Endothelial cell of umbilical vein (primary cell): ENCODE data around the gene RUVBL1. TPM values are rescaled to one million over a fixed set of nuclear protein-coding genes. Genes with fewer than 3 reads are reported as not detected.

Experiments used
- BruUV-seq: library from RNA; stranded (reverse); fragments of 400-500 nt; replicated peaks from 2 replicates; lab custom pipeline; 2021; lab: Mats Ljungman, UMichigan
- CTCF ChIA-PET: fragments of 300-600, 350-600 bp; sonication (Branson Sonifier 250); formaldehyde crosslinking; loops from one replicate; lab custom pipeline; 2021; ENCODE audit warnings: antibody characterized with exemption, inconsistent platforms; lab: Charles Lee
- POLR2A ChIA-PET: fragments of 300-600, 350-600 bp; sonication (Branson Sonifier 250); formaldehyde crosslinking; loops from one replicate; lab custom pipeline; 2021; ENCODE audit warnings: antibody characterized with exemption, inconsistent platforms; lab: Charles Lee
- DNase-seq: peaks from one replicate; pipeline ENCODE4 v3.0.0-alpha.2; 2011; ENCODE audit warnings: low read depth, low spot score
- FAIRE-seq: peaks from 2 replicates; lab custom pipeline; 2011; peaks lifted over from hg19 to GRCh38; lab: Jason Lieb, UNC
- H2AFZ ChIP-seq: 2 replicates; pipeline ENCODE4 v1.6.0; 2012; ENCODE audit warnings: low read depth, low read length, control low read depth, inconsistent platforms
- H3K27ac ChIP-seq: 2 replicates; pipeline ENCODE4 v1.5.1; 2011; ENCODE audit warnings: low read depth, mild to moderate bottlenecking, control low read depth, low read length, moderate library complexity; ENCODE audit not compliant: insufficient read depth
- H3K27me3 ChIP-seq, 2 experiments: 2 replicates each; pipeline versions ENCODE4 v1.6.0 to v1.6.1; 2011; ENCODE audit warnings: low read length in 2 of 2, mixed read lengths in 1 of 2; ENCODE audit not compliant: control insufficient read depth in 2 of 2, insufficient read depth in 2 of 2
- H3K36me3 ChIP-seq, 2 experiments: 2 replicates in 1 of 2; 3 replicates in 1 of 2; pipeline ENCODE4 v1.5.1; 2011; ENCODE audit warnings: low read length in 2 of 2, mild to moderate bottlenecking in 1 of 2, moderate library complexity in 1 of 2; ENCODE audit not compliant: control insufficient read depth in 2 of 2, insufficient read depth in 2 of 2; ENCODE audit errors: extremely low read depth in 1 of 2
- H3K4me1 ChIP-seq: 3 replicates; pipeline ENCODE4 v1.5.1; 2011; ENCODE audit warnings: mild to moderate bottlenecking, low read length; ENCODE audit not compliant: control insufficient read depth, insufficient read depth; ENCODE audit errors: extremely low read depth
- H3K4me2 ChIP-seq: 2 replicates; pipeline ENCODE4 v1.6.1; 2011; ENCODE audit warnings: low read length, control low read depth, mixed read lengths; ENCODE audit not compliant: insufficient read depth
- H3K4me3 ChIP-seq, 3 experiments: fragments of 200-600 bp in 1 of 3; sonication (generic), shearing (Covaris generic) in 1 of 3; replicated peaks in 1 of 3; 2 replicates each; pipeline ENCODE4 v1.5.1; 2011 to 2016; ENCODE audit warnings: control low read depth in 3 of 3, low read length in 3 of 3, mild to moderate bottlenecking in 2 of 3, inconsistent platforms in 1 of 3, low read depth in 1 of 3, moderate library complexity in 1 of 3; ENCODE audit not compliant: insufficient read depth in 1 of 3
- H3K79me2 ChIP-seq: 2 replicates; pipeline ENCODE4 v1.6.0; 2012; ENCODE audit warnings: low read length, inconsistent platforms; ENCODE audit not compliant: control insufficient read depth, insufficient read depth
- H3K9ac ChIP-seq: replicated peaks from 2 replicates; pipeline ENCODE3; 2011; ENCODE audit warnings: low read length, control low read depth; ENCODE audit not compliant: insufficient read depth; ENCODE audit errors: extremely low read depth
- H3K9me1 ChIP-seq: replicated peaks from 3 replicates; pipeline ENCODE4 v1.6.0; 2011; ENCODE audit warnings: mild to moderate bottlenecking, low read length; ENCODE audit not compliant: control insufficient read depth, insufficient read depth; ENCODE audit errors: extremely low read depth
- H3K9me3 ChIP-seq: replicated peaks from 2 replicates; pipeline ENCODE4 v1.5.1; 2012; ENCODE audit warnings: low read length, inconsistent platforms; ENCODE audit not compliant: control insufficient read depth, insufficient read depth
- H4K20me1 ChIP-seq: replicated peaks from 2 replicates; pipeline ENCODE3; 2011; ENCODE audit warnings: mild to moderate bottlenecking, low read length; ENCODE audit not compliant: control insufficient read depth, insufficient read depth; ENCODE audit errors: extremely low read depth
- EZH2 ChIP-seq: IDR thresholded peaks from 2 replicates; pipeline ENCODE4 v1.6.1; 2012; ENCODE audit warnings: borderline replicate concordance, low read depth, mild to moderate bottlenecking, moderate library complexity, low read length, inconsistent platforms; ENCODE audit not compliant: severe bottlenecking
- FOS ChIP-seq: IDR thresholded peaks from 2 replicates; pipeline ENCODE4 v1.6.1; 2011; ENCODE audit warnings: mild to moderate bottlenecking, low read length, moderate library complexity, borderline replicate concordance; ENCODE audit not compliant: insufficient read depth
- GATA2 ChIP-seq: IDR thresholded peaks from 2 replicates; pipeline ENCODE4 v1.7.0; 2011; ENCODE audit warnings: low read depth, mild to moderate bottlenecking, moderate library complexity, mixed read lengths, low read length; ENCODE audit not compliant: insufficient read length, insufficient read depth
- JUN ChIP-seq: IDR thresholded peaks from 2 replicates; pipeline ENCODE4 v1.6.1; 2011; ENCODE audit warnings: borderline replicate concordance, low read depth; ENCODE audit not compliant: insufficient read length, insufficient read depth
- MYC ChIP-seq: IDR thresholded peaks from one replicate; pipeline ENCODE4 v1.6.1; 2011; ENCODE audit warnings: mild to moderate bottlenecking, low read depth, low read length
- POLR2A ChIP-seq: IDR thresholded peaks from 2 replicates; pipeline ENCODE4 v1.6.1; 2012; ENCODE audit warnings: low read depth, mild to moderate bottlenecking, control low read depth, low read length
- POLR2AphosphoS5 ChIP-seq: IDR thresholded peaks from 2 replicates; pipeline ENCODE4 v1.6.1; 2012; ENCODE audit warnings: low read depth, mild to moderate bottlenecking, control low read depth, low read length, moderate library complexity; ENCODE audit not compliant: insufficient read depth
- dilution Hi-C: fragments of 300-500 bp; cut with MboI; formaldehyde crosslinking; loops from one replicate; pipeline ENCODE4 v1.15.0; 2019; ENCODE audit warnings: low sequenced_read_pairs; ENCODE audit not compliant: extremely low pct_ligation_motif_present
- intact Hi-C: fragments of 100-400 bp; cut with micrococcal nuclease; formaldehyde crosslinking; loops from one replicate; pipeline ENCODE4 v1.10.0; 2022
- polyA plus RNA-seq, 4 experiments: library from polyadenylated mRNA; depleted of rRNA in 3 of 4; stranded (reverse) in 3 of 4; unstranded in 1 of 4; fragments of >200 nt; gene quantifications; 2 replicates each; pipeline versions ENCODE4 v1.2.1 to v1.2.3, GENCODE V29; 2011 to 2012; ENCODE audit warnings: missing spikeins in 1 of 4
- total RNA-seq: library from RNA; stranded (reverse); gene quantifications from 2 replicates; pipeline ENCODE4 v1.2.3, GENCODE V29; 2021
- TF ChIP-seq, protein P1 (sequence below): IDR thresholded peaks from 2 replicates; pipeline ENCODE4 v1.6.1; 2011; ENCODE audit not compliant: insufficient read depth, insufficient read length
- TF ChIP-seq, protein P2 (sequence below), 2 donors: IDR thresholded peaks; 1 replicate in 1 of 2; 2 replicates in 1 of 2; pipeline ENCODE4 v1.5.1; 2011; ENCODE audit warnings: low read length in 2 of 2, mild to moderate bottlenecking in 2 of 2, moderate library complexity in 2 of 2, control low read depth in 1 of 2, inconsistent platforms in 1 of 2, low read depth in 1 of 2; ENCODE audit not compliant: insufficient read depth in 1 of 2; ENCODE audit errors: extremely low read depth in 1 of 2

The RUVBL1 gene
- total and polyA plus RNA-seq, 2 donors (not counting 3 experiments of a cell fraction or from before 2014, with no cell fraction given) = 52.5 to 58.5 TPM

GRCh38 chr3:128107834-128108233 lies 15.8 kb downstream of the RUVBL1 start:
- Histone ChIP-seq H3K9ac (no peak overlapping the region), H4K20me1 (no peaks in the 10 kb centered on the region), H3K36me3 (peaks cover 1 to 3% of the 10 kb centered on the region in 2 experiments), H2AFZ (no peak overlapping the region), H3K27ac (no peak overlapping the region), H3K9me1 (no peaks in the 10 kb centered on the region), H3K9me3 (no peaks in the 10 kb centered on the region), H3K4me3 (no peak overlapping the region), H3K27me3 (no peaks in the 10 kb centered on the region), H3K4me2 (no peak overlapping the region), H3K79me2 (peaks cover 16% of the 10 kb centered on the region), H3K4me1 (peaks cover 9% of the 10 kb centered on the region)
- ChIA-PET POLR2A (no interaction called here), CTCF (no interaction called here)
- no peak for DNase-seq
- dilution Hi-C loops (no loop called here), intact Hi-C loops (no loop called here)
- BruUV-seq = no TSS peak
- FAIRE-seq = no peak
- TF ChIP-seq POLR2AphosphoS5 = no peak
- TF ChIP-seq FOS = no peak
- TF ChIP-seq, protein P1, sequence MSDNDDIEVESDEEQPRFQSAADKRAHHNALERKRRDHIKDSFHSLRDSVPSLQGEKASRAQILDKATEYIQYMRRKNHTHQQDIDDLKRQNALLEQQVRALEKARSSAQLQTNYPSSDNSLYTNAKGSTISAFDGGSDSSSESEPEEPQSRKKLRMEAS = no peak
- TF ChIP-seq JUN = no peak
- TF ChIP-seq EZH2 = no peak
- no peak for TF ChIP-seq MYC
- no peak for TF ChIP-seq POLR2A
- TF ChIP-seq, protein P2, sequence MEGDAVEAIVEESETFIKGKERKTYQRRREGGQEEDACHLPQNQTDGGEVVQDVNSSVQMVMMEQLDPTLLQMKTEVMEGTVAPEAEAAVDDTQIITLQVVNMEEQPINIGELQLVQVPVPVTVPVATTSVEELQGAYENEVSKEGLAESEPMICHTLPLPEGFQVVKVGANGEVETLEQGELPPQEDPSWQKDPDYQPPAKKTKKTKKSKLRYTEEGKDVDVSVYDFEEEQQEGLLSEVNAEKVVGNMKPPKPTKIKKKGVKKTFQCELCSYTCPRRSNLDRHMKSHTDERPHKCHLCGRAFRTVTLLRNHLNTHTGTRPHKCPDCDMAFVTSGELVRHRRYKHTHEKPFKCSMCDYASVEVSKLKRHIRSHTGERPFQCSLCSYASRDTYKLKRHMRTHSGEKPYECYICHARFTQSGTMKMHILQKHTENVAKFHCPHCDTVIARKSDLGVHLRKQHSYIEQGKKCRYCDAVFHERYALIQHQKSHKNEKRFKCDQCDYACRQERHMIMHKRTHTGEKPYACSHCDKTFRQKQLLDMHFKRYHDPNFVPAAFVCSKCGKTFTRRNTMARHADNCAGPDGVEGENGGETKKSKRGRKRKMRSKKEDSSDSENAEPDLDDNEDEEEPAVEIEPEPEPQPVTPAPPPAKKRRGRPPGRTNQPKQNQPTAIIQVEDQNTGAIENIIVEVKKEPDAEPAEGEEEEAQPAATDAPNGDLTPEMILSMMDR (IDR thresholded peaks at IDR 0.05; ENCODE audit: extremely low read depth in 1 of 2, insufficient read depth in 1 of 2, low read depth in 1 of 2, low read length in 2 of 2) = no peak
- no peak for TF ChIP-seq GATA2
